ENCODE data around the gene SKP1. TPM values are rescaled to one million over a fixed set of nuclear protein-coding genes. Genes with fewer than 3 reads are reported as not detected.

The SKP1 gene
- total RNA-seq, 2 donors from 2014 or later, result 284 to 339 TPM

DNA sequence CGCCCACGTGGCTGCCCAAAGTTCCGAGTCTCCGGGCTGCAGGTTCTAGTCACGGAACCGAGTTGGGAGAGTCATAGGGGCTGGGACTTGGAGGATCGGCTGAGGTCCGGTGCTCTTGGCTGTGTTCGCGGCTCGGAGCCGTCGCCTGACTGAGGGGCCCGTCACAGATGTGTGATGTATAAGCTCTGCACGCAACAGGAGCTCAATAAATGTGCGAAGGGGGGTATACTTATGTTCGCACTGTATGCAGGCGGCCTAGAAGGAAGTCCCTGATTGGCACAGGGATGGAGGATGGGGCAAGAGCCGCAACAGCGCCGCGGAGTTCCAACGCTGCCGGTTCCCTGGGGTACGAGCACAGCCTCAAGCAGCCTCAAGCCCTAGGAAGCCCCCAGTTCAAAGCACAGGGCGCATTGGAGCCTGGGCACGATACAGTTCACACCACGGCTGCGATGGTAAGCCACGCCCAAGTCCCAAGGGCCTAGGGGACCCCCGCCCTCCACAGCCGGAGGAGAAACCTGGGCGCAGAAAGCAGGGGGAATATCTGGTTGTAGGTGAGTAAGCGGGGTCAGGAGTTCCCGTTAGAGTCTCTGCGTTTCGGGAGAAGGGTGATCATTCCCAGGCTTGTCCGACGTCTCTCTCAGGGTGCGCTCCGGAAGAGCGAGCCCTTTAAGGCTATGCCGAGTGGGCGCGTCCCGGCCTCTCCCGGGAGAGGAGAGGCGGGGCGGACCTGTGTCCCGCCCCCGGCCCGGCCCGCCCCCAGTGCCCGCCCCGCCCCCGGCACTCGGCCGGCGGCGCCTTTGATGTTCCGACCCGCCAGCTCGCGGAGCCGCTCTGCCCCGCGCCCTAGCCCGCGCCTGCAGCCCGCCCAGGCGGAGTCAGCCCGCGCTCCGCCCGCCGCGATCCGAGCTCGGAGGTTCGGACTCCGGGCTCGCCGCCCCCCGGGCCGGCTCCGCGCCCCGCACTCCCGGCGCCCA is 62.6 kb downstream of the SKP1 start, which contains the start of gene TCF7:
Gene TCF7, plus strand, starts transcription at position 780 of the 974 bp plus-strand sequence. CDS start 226 bp downstream, outside the sequence.
- Mint-ChIP-seq H3K36me3 (ENCODE audit: low read depth) (peaks cover 17% of the 10 kb centered on the region), H3K4me3 (peak within 1 kb of the TSS; percentile 98), H3K27me3 (no peaks in the 10 kb centered on the region), H3K27ac (peak within 1 kb of the TSS; percentile 100), H3K4me1 (peaks cover 55% of the 10 kb centered on the region)
- no peaks in the 10 kb centered on the region for H3K9me3 ChIP-seq (ENCODE audit: control insufficient read depth, low read length, poor library complexity, severe bottlenecking)
- ATAC-seq (peak; percentile 79), DNase-seq (peak; percentile 63 to 83 (median 81))

DNA sequence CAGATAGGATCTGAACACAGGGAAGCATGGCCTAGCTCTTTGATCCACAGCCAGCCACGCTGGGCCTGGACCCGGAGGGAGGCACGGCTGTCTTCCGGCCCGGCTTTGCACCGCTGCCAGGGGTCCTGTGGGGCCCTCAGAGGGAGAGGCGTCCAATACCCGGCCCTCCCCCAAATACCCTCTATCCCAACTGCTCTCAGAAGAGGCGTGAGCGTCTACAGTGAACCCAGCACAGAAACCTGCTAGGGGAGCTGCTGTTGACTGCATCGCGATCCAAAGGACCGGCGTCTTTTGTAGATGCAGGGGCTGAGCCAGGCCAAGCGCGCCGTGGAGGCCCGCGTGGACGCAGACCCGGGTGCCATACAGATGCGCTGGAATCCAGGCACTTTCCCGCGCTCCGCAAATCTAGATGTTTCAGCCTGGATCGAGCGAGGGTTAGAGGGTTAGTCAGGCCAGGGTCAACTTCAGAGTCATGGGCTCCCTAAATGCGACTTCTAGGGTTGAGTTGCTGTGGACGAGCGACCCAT is 63.3 kb downstream of the SKP1 start:
- ATAC-seq, result no peak
- Mint-ChIP-seq H3K4me3 (peak overlapping the region; percentile 93), H3K27me3 (no peaks in the 10 kb centered on the region), H3K27ac (peak overlapping the region; percentile 96), H3K36me3 (ENCODE audit: low read depth) (peaks cover 13% of the 10 kb centered on the region), H3K4me1 (peaks cover 52% of the 10 kb centered on the region)
- DNase-seq, result no peak
- no peaks in the 10 kb centered on the region for H3K9me3 ChIP-seq (ENCODE audit: control insufficient read depth, low read length, poor library complexity, severe bottlenecking)

DNA sequence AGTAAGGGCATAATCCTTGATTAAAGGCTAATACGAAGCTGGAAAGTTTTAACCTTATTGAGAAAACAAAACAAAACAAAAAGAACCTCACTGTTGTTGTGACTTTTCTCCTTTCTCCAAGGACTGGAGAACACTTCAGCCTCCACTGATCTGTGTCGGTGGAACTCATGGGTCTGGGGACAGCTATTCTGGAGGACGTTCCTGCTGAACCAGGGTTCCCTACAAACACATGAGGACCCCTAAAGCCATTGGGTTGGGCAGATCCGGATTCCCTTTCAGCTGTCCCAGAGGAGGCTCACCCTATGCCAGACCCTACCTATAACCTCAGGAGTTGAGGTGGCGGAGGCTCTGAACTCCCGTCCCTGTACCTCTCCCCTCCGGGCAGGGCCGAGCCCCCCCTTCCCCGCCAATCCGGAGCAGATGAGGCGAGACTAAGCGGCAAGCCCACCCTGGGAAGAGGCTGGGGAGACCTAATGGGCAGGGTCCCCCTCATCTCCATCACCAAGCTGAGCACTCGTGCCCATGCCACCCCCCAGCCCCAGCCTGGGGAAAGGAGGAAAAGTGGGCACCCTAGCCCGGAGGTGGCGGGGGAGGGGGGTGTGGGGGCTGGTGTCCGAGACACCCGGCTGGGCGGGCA is 63.9 kb downstream of the SKP1 start:
- Mint-ChIP-seq H3K4me1 (peaks cover 53% of the 10 kb centered on the region), H3K27ac (peak overlapping the region; percentile 96), H3K4me3 (peak overlapping the region; percentile 93), H3K27me3 (no peaks in the 10 kb centered on the region), H3K36me3 (ENCODE audit: low read depth) (peaks cover 13% of the 10 kb centered on the region)
- DNase-seq, result no peak
- H3K9me3 ChIP-seq (ENCODE audit: control insufficient read depth, low read length, poor library complexity, severe bottlenecking), result no peaks in the 10 kb centered on the region
- no peak for ATAC-seq

DNA sequence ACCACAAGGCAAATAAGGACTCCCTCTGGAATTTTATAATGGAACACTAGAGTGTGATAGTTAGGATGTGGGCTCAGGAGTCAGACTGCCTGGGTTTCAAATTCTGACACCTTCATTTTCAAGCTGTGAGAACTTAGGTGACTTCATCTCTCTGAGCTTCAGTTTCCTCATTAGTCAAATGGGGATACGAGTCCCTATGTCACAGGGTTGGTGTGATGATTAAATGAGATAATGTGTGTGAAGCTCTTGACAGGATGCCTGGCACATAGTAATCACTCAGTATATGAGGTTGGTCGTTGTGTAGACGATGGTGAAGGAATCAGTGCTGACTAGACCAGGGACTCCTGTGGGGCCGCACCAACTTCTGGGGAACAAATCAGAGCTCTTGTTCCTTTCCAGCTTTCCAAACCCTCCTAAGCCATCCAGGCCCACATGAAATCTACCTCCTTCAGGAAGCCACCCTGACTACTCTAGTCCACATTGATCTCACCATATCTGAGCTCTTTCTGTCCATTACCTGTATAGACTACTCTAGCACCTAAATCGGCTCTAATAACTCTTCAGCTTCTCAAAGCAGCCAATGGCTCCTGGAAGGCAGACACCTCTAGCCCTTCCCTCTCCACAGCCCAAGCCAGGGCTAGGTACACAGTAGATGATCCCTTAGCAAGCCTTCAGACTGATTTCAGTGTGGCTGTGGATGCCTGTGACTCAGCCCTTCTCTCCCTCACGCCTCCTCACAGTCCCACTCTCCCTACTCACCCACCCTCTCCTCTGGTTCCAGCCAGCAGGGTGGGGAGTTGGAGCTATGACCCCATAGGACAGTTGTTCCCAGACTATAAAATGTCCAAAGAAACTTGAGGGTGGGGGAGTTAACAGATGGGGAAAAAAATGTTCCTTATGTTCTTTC is 64.8 kb downstream of the SKP1 start:
- H3K9me3 ChIP-seq (ENCODE audit: control insufficient read depth, low read length, poor library complexity, severe bottlenecking), result no peaks in the 10 kb centered on the region
- Mint-ChIP-seq H3K27me3 (no peaks in the 10 kb centered on the region), H3K4me3 (peak overlapping the region; percentile 93), H3K36me3 (ENCODE audit: low read depth) (peaks cover 8% of the 10 kb centered on the region), H3K27ac (peak overlapping the region; percentile 96), H3K4me1 (peaks cover 53% of the 10 kb centered on the region)
- DNase-seq (no peak), ATAC-seq (peak; percentile 19)

DNA sequence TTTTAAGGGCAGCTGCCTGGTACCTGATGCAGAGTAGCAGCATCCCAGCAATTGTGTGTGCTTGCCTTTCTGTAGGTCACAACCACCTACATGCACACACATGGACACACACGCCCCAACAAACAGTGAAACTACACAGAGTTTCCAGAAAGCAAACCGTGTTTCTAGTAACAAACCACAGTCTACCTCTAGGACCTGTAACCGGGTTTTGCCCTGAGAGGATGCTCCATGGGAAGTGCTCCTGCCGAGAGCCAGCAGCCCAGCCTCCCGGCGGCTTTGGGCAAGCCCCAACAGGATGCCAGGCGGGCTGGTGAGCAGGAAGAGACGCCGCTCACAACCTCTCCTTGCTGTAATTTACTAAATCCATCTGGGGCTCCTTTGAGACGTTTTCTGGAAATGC is 66.4 kb downstream of the SKP1 start:
- H3K9me3 ChIP-seq (ENCODE audit: control insufficient read depth, low read length, poor library complexity, severe bottlenecking), result no peaks in the 10 kb centered on the region
- ATAC-seq (no peak), DNase-seq (no peak)
- H3K36me3 Mint-ChIP-seq (ENCODE audit: low read depth), result no peaks in the 10 kb centered on the region
- H3K4me3 Mint-ChIP-seq, result peak overlapping the region; percentile 57
- peaks cover 53% of the 10 kb centered on the region for H3K4me1 Mint-ChIP-seq
- peak overlapping the region; percentile 96 for H3K27ac Mint-ChIP-seq
- H3K27me3 Mint-ChIP-seq, result no peaks in the 10 kb centered on the region

DNA sequence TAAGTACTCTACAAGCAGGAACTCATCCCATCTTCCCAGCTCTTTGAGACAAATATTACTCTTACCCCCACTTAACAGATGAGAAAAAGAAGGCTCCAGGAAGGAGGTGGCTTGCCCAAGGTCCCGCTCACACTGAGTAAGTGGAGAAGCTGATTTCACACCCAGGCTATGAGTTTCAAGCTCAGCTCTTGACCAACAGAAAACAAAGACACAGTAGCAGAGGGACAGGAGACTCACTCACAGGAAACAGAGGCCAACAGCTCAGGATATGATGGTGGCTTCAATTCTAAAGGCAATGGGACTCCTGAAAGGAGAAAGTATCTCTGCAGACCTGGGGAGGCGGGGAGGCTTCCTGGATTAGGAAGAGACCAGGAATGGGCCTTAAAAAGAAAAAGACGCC is 69.0 kb downstream of the SKP1 start:
- no peaks in the 10 kb centered on the region for H3K27me3 Mint-ChIP-seq
- H3K36me3 Mint-ChIP-seq (ENCODE audit: low read depth), result no peaks in the 10 kb centered on the region
- DNase-seq (no peak), ATAC-seq (no peak)
- H3K27ac Mint-ChIP-seq, result peak overlapping the region; percentile 67
- peaks cover 62% of the 10 kb centered on the region for H3K4me1 Mint-ChIP-seq
- no peaks in the 10 kb centered on the region for H3K9me3 ChIP-seq (ENCODE audit: control insufficient read depth, low read length, poor library complexity, severe bottlenecking)
- no peak overlapping the region for H3K4me3 Mint-ChIP-seq

DNA sequence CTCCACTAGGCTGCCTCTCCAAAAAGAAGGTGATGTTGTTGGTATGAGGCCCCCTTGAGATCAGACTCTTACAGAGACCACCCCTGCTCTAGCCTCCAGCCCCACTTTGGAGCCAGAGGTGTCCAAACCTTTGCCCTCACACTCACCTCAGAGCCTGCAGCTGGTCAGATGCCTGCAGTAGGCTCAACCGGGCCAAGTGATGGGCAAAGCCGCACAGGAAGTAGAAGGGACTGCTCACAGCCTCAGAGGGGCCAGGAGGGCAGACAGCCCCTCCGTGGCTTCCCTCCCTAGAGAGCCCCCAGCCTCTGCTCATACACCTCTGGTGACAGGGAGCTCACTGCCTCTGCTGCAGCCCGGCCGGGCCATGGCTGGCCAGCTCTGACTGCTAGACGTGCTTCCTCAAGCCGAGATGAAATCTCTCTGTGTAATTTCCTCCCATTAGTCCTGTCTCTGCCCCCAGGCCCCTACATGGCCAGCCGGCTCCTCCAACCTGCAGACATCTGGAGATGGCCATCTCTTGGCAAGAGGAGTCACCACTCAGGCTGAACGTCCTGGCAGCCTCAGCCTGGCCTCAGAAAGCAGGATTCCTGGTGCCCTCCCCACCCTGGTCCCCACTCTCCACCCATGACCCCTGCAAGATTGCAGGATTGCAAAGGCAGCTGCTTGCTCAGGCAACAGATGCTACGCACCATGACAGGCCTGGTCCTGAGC is 69.6 kb downstream of the SKP1 start:
- no peaks in the 10 kb centered on the region for H3K36me3 Mint-ChIP-seq (ENCODE audit: low read depth)
- H3K9me3 ChIP-seq (ENCODE audit: control insufficient read depth, low read length, poor library complexity, severe bottlenecking), result no peaks in the 10 kb centered on the region
- ATAC-seq (no peak), DNase-seq (no peak)
- H3K27ac Mint-ChIP-seq, result peak overlapping the region; percentile 99
- peaks cover 57% of the 10 kb centered on the region for H3K4me1 Mint-ChIP-seq
- H3K27me3 Mint-ChIP-seq, result no peaks in the 10 kb centered on the region
- H3K4me3 Mint-ChIP-seq, result no peak overlapping the region

DNA sequence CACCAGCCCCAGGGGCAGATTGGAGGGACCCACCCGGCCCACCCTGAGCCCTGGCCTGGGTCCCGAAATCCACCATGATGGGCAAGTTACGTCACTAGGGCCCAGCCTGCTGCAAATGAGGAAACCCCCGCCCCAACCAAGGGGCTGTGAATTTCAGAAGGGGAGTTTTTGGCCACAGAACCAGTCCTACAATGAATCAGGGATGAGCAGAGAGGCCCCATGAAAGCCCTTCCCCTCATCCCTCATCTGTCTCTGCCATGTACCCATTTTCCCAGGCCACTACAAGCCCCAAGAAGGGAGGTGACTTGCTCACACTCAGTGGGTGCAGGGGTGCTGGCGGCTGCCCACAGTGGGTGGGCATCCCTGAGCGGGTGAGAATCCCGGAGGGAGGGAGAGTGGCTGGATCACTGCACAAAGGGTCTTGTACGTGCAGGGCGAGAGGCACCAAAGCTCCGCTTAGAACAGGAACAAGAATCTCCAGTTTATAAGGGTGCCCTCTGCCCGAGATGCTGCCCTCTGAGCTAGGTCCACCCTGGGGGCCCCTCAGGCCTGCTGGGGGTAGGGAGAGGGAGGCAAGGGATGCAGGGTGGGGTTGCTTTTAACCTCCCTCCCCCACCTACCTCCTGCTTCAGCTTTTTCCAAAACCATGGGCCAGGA is 72.6 kb downstream of the SKP1 start:
- H3K9me3 ChIP-seq (ENCODE audit: control insufficient read depth, low read length, poor library complexity, severe bottlenecking), result no peaks in the 10 kb centered on the region
- Mint-ChIP-seq H3K36me3 (ENCODE audit: low read depth) (no peaks in the 10 kb centered on the region), H3K4me3 (peak overlapping the region; percentile 83), H3K27me3 (no peaks in the 10 kb centered on the region), H3K4me1 (peaks cover 58% of the 10 kb centered on the region), H3K27ac (peak overlapping the region; percentile 99)
- ATAC-seq, result peak; percentile 20
- peak in 1 of 3 donors; percentile 42 for DNase-seq

DNA sequence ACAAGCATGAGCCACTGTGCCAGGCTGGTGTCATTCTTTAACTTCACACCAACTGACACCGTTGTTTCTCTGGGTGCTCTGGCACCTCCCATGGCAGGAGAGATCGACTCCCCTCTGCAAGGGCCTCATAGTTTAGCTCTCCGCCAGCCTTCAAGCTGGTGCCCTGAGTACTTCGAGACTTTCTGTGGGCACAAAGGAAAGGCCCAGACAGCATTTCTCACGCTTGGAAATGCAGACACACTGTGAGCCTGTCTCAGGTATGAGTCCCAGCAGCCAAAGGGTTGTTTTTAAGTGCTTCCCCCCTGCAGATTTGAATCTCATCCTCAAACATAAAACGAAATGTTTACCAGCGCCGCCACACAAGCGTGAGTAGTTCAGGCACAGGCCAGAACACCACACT is 73.4 kb downstream of the SKP1 start:
- H3K36me3 Mint-ChIP-seq (ENCODE audit: low read depth), result no peaks in the 10 kb centered on the region
- peak overlapping the region; percentile 84 for H3K4me3 Mint-ChIP-seq
- peak in 1 of 3 donors; percentile 33 for DNase-seq
- peak overlapping the region; percentile 99 for H3K27ac Mint-ChIP-seq
- peaks cover 60% of the 10 kb centered on the region for H3K4me1 Mint-ChIP-seq
- peak; percentile 40 for ATAC-seq
- H3K9me3 ChIP-seq (ENCODE audit: control insufficient read depth, low read length, poor library complexity, severe bottlenecking), result no peaks in the 10 kb centered on the region
- no peaks in the 10 kb centered on the region for H3K27me3 Mint-ChIP-seq

DNA sequence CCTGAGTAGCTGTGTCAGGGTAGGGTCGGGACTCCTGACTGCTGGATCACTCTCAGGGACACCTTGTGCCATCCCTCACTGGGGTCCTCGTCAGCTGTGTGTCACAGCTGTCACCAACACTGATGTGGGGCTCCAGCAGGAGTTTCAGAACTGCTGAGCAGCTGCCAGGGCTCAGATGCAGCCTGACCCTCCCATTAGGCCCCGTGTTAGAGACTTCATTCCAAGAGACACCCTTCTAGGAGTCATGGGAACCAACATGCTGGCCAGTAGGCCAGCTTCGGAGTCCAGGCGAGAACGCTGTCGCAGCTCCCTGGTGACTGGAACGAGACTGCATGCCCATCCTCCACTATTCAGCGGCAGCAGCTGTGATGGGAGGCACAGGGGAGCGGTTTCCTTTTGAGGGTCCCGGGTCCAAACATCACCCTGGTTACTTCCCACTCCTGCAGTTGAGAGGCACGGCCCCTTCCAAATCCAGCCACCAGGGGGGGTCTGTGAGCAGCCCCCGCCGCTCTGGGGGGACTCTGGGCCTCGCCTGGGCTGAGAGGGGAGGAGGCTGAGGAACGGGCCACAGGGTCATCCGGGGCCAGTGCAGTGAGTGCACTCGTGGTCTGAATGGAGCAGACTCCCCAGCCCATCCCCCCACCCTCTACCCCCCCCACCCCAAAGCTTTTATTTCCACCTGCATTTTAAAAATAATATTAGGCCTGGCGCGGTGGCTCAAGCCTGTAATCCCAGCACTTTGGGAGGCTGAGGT is 74.9 kb downstream of the SKP1 start:
- peak; percentile 15 for ATAC-seq
- H3K4me3 Mint-ChIP-seq, result peak overlapping the region; percentile 50
- peak overlapping the region; percentile 99 for H3K27ac Mint-ChIP-seq
- H3K9me3 ChIP-seq (ENCODE audit: control insufficient read depth, low read length, poor library complexity, severe bottlenecking), result no peaks in the 10 kb centered on the region
- DNase-seq, result peak; percentile 64 to 70 (median 66)
- no peaks in the 10 kb centered on the region for H3K27me3 Mint-ChIP-seq
- peaks cover 2% of the 10 kb centered on the region for H3K36me3 Mint-ChIP-seq (ENCODE audit: low read depth)
- H3K4me1 Mint-ChIP-seq, result peaks cover 57% of the 10 kb centered on the region
